IMR-90 (cell line): ENCODE measurements around the gene MERTK. TPM values are rescaled to one million over a fixed set of nuclear protein-coding genes. Genes with fewer than 3 reads are reported as not detected.

Experiments
- ATAC-seq: fragments of 200-7000 bp; cut with Tn5 transposase; 2 replicates; pipeline ENCODE4 v1.9.1; 2020; ENCODE audit warnings: low read depth, mild to moderate bottlenecking, moderate library complexity
- BruUV-seq: library from RNA; stranded (reverse); fragments of 400-500 nt; replicated peaks from 2 replicates; lab custom pipeline; 2021; lab: Mats Ljungman, UMichigan
- CTCF ChIA-PET: fragments of 300-600 bp; formaldehyde crosslinking; extraction: SDS; loops from one replicate; lab custom pipeline; 2021; ENCODE audit warnings: antibody characterized with exemption; lab: Yijun Ruan, JAX
- POLR2A ChIA-PET: fragments of 300-600 bp; sonication (Branson Sonifier 250); formaldehyde crosslinking; loops from one replicate; lab custom pipeline; 2022; ENCODE audit warnings: antibody characterized with exemption; ENCODE audit not compliant: unreplicated experiment; lab: Charles Lee
- DNase-seq: peaks from one replicate; pipeline ENCODE4 v3.0.0; 2013
- H2AFZ ChIP-seq: replicated peaks from 2 replicates; pipeline ENCODE3; 2013; ENCODE audit warnings: low read length, mild to moderate bottlenecking; ENCODE audit not compliant: poor library complexity
- H2AK5ac ChIP-seq: 2 replicates; pipeline ENCODE4 v1.6.1; 2013; ENCODE audit warnings: low read depth, low read length, inconsistent platforms
- H2AK9ac ChIP-seq: replicated peaks from 2 replicates; pipeline ENCODE3; 2013; ENCODE audit warnings: mild to moderate bottlenecking, low read depth, low read length, moderate library complexity; ENCODE audit not compliant: poor library complexity
- H2BK120ac ChIP-seq: 2 replicates; pipeline ENCODE4 v1.6.1; 2013; ENCODE audit warnings: low read depth, low read length, inconsistent platforms
- H2BK15ac ChIP-seq: 3 replicates; pipeline ENCODE4 v1.6.1; 2013; ENCODE audit warnings: low read depth, low read length, inconsistent platforms
- H2BK20ac ChIP-seq: 2 replicates; pipeline ENCODE4 v1.6.1; 2013; ENCODE audit warnings: low read depth, mild to moderate bottlenecking, inconsistent platforms, low read length, moderate library complexity
- H2BK5ac ChIP-seq: 2 replicates; pipeline ENCODE4 v1.6.1; 2013; ENCODE audit warnings: mild to moderate bottlenecking, low read depth, low read length, inconsistent platforms; ENCODE audit not compliant: poor library complexity, severe bottlenecking
- H3K14ac ChIP-seq: replicated peaks from 2 replicates; pipeline ENCODE4 v1.6.1; 2013; ENCODE audit warnings: low read depth, low read length, inconsistent platforms
- H3K18ac ChIP-seq: 2 replicates; pipeline ENCODE4 v1.6.1; 2013; ENCODE audit warnings: low read depth, low read length, control low read depth
- H3K23ac ChIP-seq: 2 replicates; pipeline ENCODE4 v1.6.1; 2013; ENCODE audit warnings: low read depth, low read length, inconsistent platforms
- H3K27ac ChIP-seq: 2 replicates; pipeline ENCODE4 v1.5.1; 2013; ENCODE audit warnings: mild to moderate bottlenecking, control low read depth, low read length; ENCODE audit not compliant: insufficient read depth
- H3K27me3 ChIP-seq: 2 replicates; pipeline ENCODE4 v1.6.1; 2013; ENCODE audit warnings: low read length; ENCODE audit not compliant: control insufficient read depth, insufficient read depth
- H3K36me3 ChIP-seq: 2 replicates; pipeline ENCODE4 v1.6.1; 2013; ENCODE audit warnings: low read length, mixed read lengths; ENCODE audit not compliant: control insufficient read depth, insufficient read depth
- H3K4ac ChIP-seq: 2 replicates; pipeline ENCODE4 v1.6.1; 2013; ENCODE audit warnings: low read depth, low read length, inconsistent platforms
- H3K4me1 ChIP-seq: 2 replicates; pipeline ENCODE4 v1.6.1; 2013; ENCODE audit warnings: low read length, mixed read lengths; ENCODE audit not compliant: control insufficient read depth, insufficient read depth
- H3K4me2 ChIP-seq: 2 replicates; pipeline ENCODE4 v1.6.1; 2013; ENCODE audit warnings: low read depth, mild to moderate bottlenecking, control low read depth, low read length, moderate library complexity
- H3K4me3 ChIP-seq: 2 replicates; pipeline ENCODE4 v1.5.1; 2013; ENCODE audit warnings: low read depth, mild to moderate bottlenecking, control low read depth, low read length, moderate library complexity; ENCODE audit not compliant: insufficient read depth
- H3K56ac ChIP-seq: 2 replicates; pipeline ENCODE4 v1.6.1; 2013; ENCODE audit warnings: low read length, inconsistent platforms; ENCODE audit not compliant: insufficient read depth; ENCODE audit errors: extremely low read depth
- H3K79me1 ChIP-seq, 2 experiments: 2 replicates each; pipeline ENCODE4 v1.6.1; 2013; ENCODE audit warnings: low read length in 2 of 2, inconsistent platforms in 1 of 2, low read depth in 1 of 2
- H3K9ac ChIP-seq: 2 replicates; pipeline ENCODE4 v1.6.1; 2013; ENCODE audit warnings: low read depth, low read length, control low read depth
- H3K9me1 ChIP-seq: 2 replicates; pipeline ENCODE4 v1.6.1; 2013; ENCODE audit warnings: low read length, inconsistent platforms; ENCODE audit not compliant: insufficient read depth
- H3K9me3 ChIP-seq: 2 replicates; pipeline ENCODE4 v1.6.1; 2013; ENCODE audit warnings: low read length; ENCODE audit not compliant: control insufficient read depth, insufficient read depth
- H4K20me1 ChIP-seq: 2 replicates; pipeline ENCODE4 v1.6.1; 2013; ENCODE audit warnings: low read length, inconsistent platforms; ENCODE audit not compliant: insufficient read depth
- H4K5ac ChIP-seq: 2 replicates; pipeline ENCODE4 v1.6.1; 2013; ENCODE audit warnings: mild to moderate bottlenecking, low read depth, low read length, control low read depth
- H4K8ac ChIP-seq, 2 experiments: 2 replicates each; pipeline ENCODE4 v1.6.1; 2013; ENCODE audit warnings: low read depth in 2 of 2, low read length in 2 of 2, control low read depth in 1 of 2, inconsistent platforms in 1 of 2
- H4K91ac ChIP-seq: 2 replicates; pipeline ENCODE4 v1.6.1; 2013; ENCODE audit warnings: low read depth, low read length, inconsistent platforms; ENCODE audit not compliant: insufficient read depth
- BHLHE40 ChIP-seq: fragments of 150-350 bp; IDR thresholded peaks from 2 replicates; pipeline ENCODE4 v1.6.1; 2016; ENCODE audit warnings: mild to moderate bottlenecking, low read depth, low read length
- CHD1 ChIP-seq: IDR thresholded peaks from 2 replicates; pipeline ENCODE4 v1.6.1; 2012; ENCODE audit warnings: low read depth, low read length, improper control_type of control experiment
- NFE2L2 ChIP-seq: fragments of 150-350 bp; IDR thresholded peaks from 2 replicates; pipeline ENCODE4 v1.6.1; 2016; ENCODE audit warnings: low read depth, mild to moderate bottlenecking, low read length
- POLR2A ChIP-seq: IDR thresholded peaks from 2 replicates; pipeline ENCODE4 v1.6.1; 2012; ENCODE audit warnings: mild to moderate bottlenecking, low read depth, low read length
- RCOR1 ChIP-seq: IDR thresholded peaks from 2 replicates; pipeline ENCODE4 v1.6.1; 2012; ENCODE audit warnings: mild to moderate bottlenecking, low read length, improper control_type of control experiment; ENCODE audit not compliant: insufficient replicate concordance
- WGBS, 2 experiments: methylation state at CpG; one replicate each; pipeline versions ENCODE4 v1.1.5 to v1.1.7; 2013; ENCODE audit warnings: missing lambda C conversion rate in 2 of 2; ENCODE audit not compliant: insufficient read length in 1 of 2; ENCODE audit errors: extremely low coverage in 2 of 2; 5-methylcytosine and 5-hydroxymethylcytosine counted together
- dilution Hi-C: fragments of 300-500 bp; cut with HindIII; formaldehyde crosslinking; loops from one replicate; pipeline ENCODE4 v1.14.3; 2018; ENCODE audit warnings: low sequenced_read_pairs; ENCODE audit not compliant: unreplicated experiment
- in situ Hi-C: fragments of 300-500 bp; cut with MboI; formaldehyde crosslinking; loops from 3 replicates; pipeline ENCODE4 v1.14.3; 2019; ENCODE audit warnings: low sequenced_read_pairs, inconsistent platforms, mixed read lengths
- intact Hi-C: fragments of 100-400 bp; cut with micrococcal nuclease; formaldehyde crosslinking; loops from 2 replicates; pipeline ENCODE4 v1.10.0; 2022
- polyA plus RNA-seq, 3 experiments: library from polyadenylated mRNA; depleted of rRNA; stranded (reverse); fragments of >200 nt; gene quantifications; 2 replicates each; pipeline ENCODE4 v1.2.3, GENCODE V29; 2012; ENCODE audit warnings: low replicate concordance in 1 of 3
- total RNA-seq: library from RNA; depleted of rRNA; stranded (reverse); fragments of >200 nt; gene quantifications from 2 replicates; pipeline ENCODE4 v1.2.3, GENCODE V29; 2012
- TF ChIP-seq, protein P1 (sequence below): conservative IDR thresholded peaks from 2 replicates; pipeline ENCODE4 v1.5.1; 2012; ENCODE audit warnings: mild to moderate bottlenecking, low read depth, low read length, improper control_type of control experiment
- TF ChIP-seq, protein P2 (sequence below): fragments of 150-350 bp; IDR thresholded peaks from 2 replicates; pipeline ENCODE4 v1.6.1; 2016; ENCODE audit warnings: low read depth, mild to moderate bottlenecking, low read length, moderate library complexity, borderline replicate concordance
- TF ChIP-seq, protein P3 (sequence below): fragments of 150-350 bp; IDR thresholded peaks from 2 replicates; pipeline ENCODE4 v1.6.1; 2017; ENCODE audit warnings: mild to moderate bottlenecking, antibody characterized with exemption, low read length, low read depth

Gene MERTK
- total and polyA plus RNA-seq, 2 of the 4 experiments (the other 2 are of a cell fraction): 0.36 to 0.62 TPM

DNA sequence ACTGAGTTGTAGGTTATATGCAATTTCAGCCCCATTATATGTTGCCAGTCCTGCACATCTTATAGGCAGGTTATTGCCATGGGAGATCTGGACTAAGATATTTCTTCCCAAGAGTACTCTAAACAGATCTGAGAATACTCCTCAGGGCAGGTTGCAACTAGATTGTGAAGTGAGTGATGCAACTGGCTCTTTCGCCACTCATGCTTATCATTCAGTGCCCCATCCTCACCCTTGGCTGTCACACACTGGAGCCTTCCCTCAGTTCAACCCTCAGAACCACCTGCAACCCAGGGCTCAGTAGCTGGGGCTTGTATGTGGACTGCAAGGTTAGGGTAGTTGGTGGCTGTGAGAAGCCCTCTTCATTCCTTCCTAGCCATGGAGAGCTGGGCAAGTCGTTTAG is 14.1 kb downstream of the MERTK start:
- Histone ChIP-seq H3K27me3 (peaks cover 13% of the 10 kb centered on the region), H3K23ac (no peak overlapping the region), H3K9me1 (no peaks in the 10 kb centered on the region), H3K4ac (no peak overlapping the region), H3K79me1 (no peaks in the 10 kb centered on the region), H3K18ac (no peak overlapping the region), H3K56ac (no peak overlapping the region), H3K36me3 (no peaks in the 10 kb centered on the region), H4K20me1 (no peaks in the 10 kb centered on the region), H4K5ac (no peak overlapping the region), H2AK9ac (peak overlapping the region; percentile 7), H3K4me2 (no peak overlapping the region), H3K27ac (no peak overlapping the region), H3K4me1 (no peaks in the 10 kb centered on the region; the same call in 1 of the 2 replicates), H2AK5ac (no peak overlapping the region), H2AFZ (no peak overlapping the region), H2BK120ac (no peak overlapping the region), H3K9ac (no peak overlapping the region), H2BK15ac (no peak overlapping the region), H3K4me3 (no peak overlapping the region), H3K14ac (no peak overlapping the region), H2BK20ac (no peak overlapping the region), H2BK5ac (no peak overlapping the region), H4K91ac (no peak overlapping the region), H3K9me3 (no peaks in the 10 kb centered on the region), H4K8ac (no peak overlapping the region)
- DNase-seq (no peak), ATAC-seq (no peak)
- dilution Hi-C loops: no loop called here
- in situ Hi-C loops: no loop called here
- TF ChIP-seq BHLHE40 (no peak), NFE2L2 (no peak), CHD1 (no peak), POLR2A (no peak), RCOR1 (no peak)
- TF ChIP-seq, protein P1, sequence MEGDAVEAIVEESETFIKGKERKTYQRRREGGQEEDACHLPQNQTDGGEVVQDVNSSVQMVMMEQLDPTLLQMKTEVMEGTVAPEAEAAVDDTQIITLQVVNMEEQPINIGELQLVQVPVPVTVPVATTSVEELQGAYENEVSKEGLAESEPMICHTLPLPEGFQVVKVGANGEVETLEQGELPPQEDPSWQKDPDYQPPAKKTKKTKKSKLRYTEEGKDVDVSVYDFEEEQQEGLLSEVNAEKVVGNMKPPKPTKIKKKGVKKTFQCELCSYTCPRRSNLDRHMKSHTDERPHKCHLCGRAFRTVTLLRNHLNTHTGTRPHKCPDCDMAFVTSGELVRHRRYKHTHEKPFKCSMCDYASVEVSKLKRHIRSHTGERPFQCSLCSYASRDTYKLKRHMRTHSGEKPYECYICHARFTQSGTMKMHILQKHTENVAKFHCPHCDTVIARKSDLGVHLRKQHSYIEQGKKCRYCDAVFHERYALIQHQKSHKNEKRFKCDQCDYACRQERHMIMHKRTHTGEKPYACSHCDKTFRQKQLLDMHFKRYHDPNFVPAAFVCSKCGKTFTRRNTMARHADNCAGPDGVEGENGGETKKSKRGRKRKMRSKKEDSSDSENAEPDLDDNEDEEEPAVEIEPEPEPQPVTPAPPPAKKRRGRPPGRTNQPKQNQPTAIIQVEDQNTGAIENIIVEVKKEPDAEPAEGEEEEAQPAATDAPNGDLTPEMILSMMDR: no peak
- TF ChIP-seq, protein P2, sequence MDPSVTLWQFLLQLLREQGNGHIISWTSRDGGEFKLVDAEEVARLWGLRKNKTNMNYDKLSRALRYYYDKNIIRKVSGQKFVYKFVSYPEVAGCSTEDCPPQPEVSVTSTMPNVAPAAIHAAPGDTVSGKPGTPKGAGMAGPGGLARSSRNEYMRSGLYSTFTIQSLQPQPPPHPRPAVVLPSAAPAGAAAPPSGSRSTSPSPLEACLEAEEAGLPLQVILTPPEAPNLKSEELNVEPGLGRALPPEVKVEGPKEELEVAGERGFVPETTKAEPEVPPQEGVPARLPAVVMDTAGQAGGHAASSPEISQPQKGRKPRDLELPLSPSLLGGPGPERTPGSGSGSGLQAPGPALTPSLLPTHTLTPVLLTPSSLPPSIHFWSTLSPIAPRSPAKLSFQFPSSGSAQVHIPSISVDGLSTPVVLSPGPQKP: no peak
- TF ChIP-seq, protein P3, sequence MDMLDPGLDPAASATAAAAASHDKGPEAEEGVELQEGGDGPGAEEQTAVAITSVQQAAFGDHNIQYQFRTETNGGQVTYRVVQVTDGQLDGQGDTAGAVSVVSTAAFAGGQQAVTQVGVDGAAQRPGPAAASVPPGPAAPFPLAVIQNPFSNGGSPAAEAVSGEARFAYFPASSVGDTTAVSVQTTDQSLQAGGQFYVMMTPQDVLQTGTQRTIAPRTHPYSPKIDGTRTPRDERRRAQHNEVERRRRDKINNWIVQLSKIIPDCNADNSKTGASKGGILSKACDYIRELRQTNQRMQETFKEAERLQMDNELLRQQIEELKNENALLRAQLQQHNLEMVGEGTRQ: no peak
- POLR2A ChIA-PET: no interaction called here
- BruUV-seq: no TSS peak
- no CpG with 5 or more reads among the region's 2 CpGs for WGBS, 2 experiments
- intact Hi-C loops: no loop called here
- CTCF ChIA-PET: no interaction called here
